Measurements from ENCODE around the gene TET2.
"Not testable (repeated sequence)": the region's sequence is repeated elsewhere in the genome, so short reads cannot be mapped to it uniquely, and the experiment has no call there.

The TET2 gene

GRCh38 chr4:105291925-105292324, 145.2 kb downstream of the TET2 start:
- no peak for DNase-seq (ENCODE audit: low read depth, low spot score)

GRCh38 chr4:105293360-105293759, 146.7 kb downstream of the TET2 start:
- DNase-seq (ENCODE audit: low read depth, low spot score) = no peak

DNA sequence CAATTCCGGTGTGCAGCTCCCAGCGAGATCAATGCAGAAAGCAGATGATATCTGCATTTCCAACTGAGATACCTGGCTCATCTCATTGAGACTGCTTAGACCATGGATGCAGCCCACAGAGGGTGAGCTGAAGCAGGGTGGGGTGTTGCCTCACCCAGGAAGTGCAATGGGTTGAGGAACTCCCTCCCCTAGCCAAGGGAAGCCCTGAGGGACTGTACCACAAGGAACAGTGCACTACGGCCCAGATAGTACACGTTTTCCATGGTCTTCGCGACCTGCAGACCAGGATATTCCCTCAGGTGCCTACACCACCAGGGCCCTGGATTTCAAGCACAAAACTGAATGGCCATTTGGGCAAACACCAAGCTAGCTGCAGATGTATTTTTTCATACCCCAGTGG, 150.0 kb downstream of the TET2 start:
- no peak for DNase-seq (ENCODE audit: low read depth, low spot score)

- DNase-seq (ENCODE audit: low read depth, low spot score) = not testable (repeated sequence)
Observed at GRCh38 chr4:105299027-105299426, 152.4 kb downstream of the TET2 start.

GRCh38 chr4:105304085-105304484, 157.4 kb downstream of the TET2 start:
- DNase-seq (ENCODE audit: low read depth, low spot score) = no peak

DNA sequence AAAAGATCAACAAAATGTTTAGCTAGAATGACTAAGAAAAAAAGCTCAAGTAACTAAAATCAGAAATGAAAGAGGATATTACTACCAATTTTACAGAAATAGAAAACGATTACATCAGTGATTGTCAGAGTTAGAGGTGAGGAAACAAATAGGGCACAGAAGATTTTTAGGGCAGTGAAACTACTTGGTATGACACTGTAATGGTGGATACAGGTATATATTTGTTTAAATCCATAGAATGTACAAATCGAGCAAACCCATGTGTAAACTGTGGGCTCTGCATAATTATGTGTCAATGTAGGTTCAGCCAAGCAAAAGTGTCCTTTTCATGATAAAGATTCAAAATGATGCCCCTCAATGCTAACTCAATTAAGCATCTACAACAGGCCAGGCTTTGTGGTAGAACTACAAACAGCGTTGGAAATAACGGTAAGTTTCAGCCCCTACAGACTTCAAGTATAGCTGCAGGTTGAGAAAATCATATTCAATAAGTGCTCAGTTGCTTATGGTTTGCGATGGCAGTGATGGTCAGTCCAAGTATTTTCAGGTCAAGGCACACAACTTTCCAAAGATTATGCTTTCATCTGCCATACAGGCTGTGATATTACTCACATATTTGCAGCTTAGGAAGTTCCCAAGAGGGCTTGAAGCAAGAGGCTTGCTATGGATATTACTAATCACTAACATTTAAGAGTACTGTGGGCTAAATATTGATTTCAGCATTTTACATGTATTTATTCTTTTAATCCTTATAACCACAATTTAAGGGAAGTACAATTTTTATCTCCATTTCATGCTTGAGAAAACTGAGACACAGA, 158.6 kb downstream of the TET2 start:
- DNase-seq (ENCODE audit: low read depth, low spot score) = no peak

- DNase-seq (ENCODE audit: low read depth, low spot score) = no peak
Observed at GRCh38 chr4:105306158-105306781, 159.6 kb downstream of the TET2 start.

- DNase-seq (ENCODE audit: low read depth, low spot score) = no peak
Observed at GRCh38 chr4:105306820-105307219, 160.1 kb downstream of the TET2 start.

- no peak for DNase-seq (ENCODE audit: low read depth, low spot score)
Observed at GRCh38 chr4:105318486-105318885, 171.8 kb downstream of the TET2 start.

DNA sequence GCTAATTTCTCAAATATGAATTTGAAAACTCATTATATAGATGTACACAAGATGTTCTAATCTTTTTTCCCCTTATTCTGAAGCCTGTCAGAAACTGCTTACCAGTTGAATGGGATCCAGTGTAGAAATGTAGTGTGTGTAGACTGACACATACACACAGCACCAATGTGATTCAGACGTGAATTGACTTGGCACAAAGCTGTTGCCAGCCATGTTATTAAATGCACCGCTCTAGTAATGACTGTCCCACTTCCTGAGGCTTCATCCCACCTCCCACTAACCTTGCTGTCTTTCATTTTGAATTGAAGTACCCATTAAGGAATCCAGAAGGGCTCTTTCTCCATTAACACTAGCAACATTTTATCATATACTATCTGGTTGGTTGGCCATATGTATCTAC, 180.5 kb downstream of the TET2 start:
- no peak for DNase-seq (ENCODE audit: low read depth, low spot score)

DNA sequence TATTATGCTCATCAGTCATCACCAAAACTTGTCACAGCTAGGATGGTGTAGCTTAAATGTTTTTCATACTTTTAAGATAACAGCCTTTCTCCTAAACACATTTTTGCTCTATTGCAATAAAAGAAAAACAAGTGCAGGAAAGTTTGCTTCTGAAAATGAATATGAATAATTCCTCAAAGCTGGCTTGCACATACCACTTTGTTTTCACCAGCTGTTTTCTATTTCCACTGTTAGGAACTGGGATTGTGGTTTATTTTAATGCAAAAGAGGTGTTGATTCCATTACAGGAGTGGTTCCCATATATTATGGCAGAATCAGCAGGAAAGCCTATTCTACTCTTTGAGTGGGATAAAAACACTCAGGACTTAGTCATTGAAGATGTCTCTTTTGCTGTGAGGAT, 181.3 kb downstream of the TET2 start:
- DNase-seq (ENCODE audit: low read depth, low spot score) = no peak

GRCh38 chr4:105329081-105329480, 182.4 kb downstream of the TET2 start:
- DNase-seq (ENCODE audit: low read depth, low spot score) = no peak
